ENCODE results near the gene DYRK1A.
"Not testable (repeated sequence)": the region's sequence is repeated elsewhere in the genome, so short reads cannot be mapped to it uniquely, and the experiment has no call there.

The DYRK1A gene
- 79.2 to 151 (median 99.7) reads per million in 18 experiments for total RNA-seq

- peak; percentile 99 for DNase-seq
Measured at GRCh38 chr21:37366482-37367316, at the start of gene DYRK1A. DYRK1A (plus strand) TSS chr21:37366773; CDS start chr21:37420375, 53,602 bp downstream.

DNA sequence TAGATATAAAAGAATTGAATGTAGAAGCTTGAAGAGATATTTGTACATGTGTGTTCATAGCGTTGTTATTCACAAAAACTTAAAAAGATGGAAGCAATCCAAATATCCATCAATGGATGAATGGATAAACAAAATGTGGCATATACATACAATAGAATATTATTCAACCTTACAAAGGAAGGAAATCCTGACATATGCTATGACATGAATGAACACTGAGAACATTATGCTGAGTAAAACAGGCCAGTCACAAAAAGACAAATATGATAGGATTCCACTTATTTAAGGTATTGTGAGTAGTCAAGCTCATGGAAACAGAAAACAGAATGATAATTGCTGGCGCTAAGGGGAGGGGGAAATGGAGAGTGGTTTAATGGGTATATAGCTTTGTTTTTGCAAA, 47.0 kb upstream of the DYRK1A start:
- no peak for DNase-seq

- DNase-seq = no peak
Measured at GRCh38 chr21:37322084-37322483, 44.5 kb upstream of the DYRK1A start.

- no peak for DNase-seq
Measured at GRCh38 chr21:37324558-37324957, 42.0 kb upstream of the DYRK1A start.

- not testable (repeated sequence) for DNase-seq
Measured at GRCh38 chr21:37328147-37328546, 38.4 kb upstream of the DYRK1A start.

- DNase-seq = no peak
Measured at GRCh38 chr21:37331411-37331810, 35.2 kb upstream of the DYRK1A start.

- DNase-seq = no peak
Measured at GRCh38 chr21:37335053-37335452, 31.5 kb upstream of the DYRK1A start.

- no peak for DNase-seq
Measured at GRCh38 chr21:37337179-37337578, 29.4 kb upstream of the DYRK1A start.

DNA sequence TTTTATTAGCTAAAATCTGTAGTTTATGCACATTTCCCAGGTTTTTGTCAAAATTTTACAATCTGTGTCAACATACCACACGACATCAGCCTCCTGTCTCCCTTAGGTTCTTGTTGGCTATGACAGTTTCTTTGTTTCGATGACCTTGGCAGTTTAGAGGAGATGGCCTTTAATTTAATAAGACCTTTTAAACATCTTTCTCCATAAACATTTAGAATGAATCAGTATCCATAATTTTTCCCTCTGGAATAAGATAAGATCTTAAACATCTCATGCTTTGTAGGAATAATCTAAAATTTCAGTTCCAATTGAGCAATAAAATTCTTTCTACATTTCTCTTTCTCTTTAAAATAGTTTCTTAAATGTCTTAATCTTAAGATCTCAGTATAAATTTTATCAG, 28.7 kb upstream of the DYRK1A start:
- DNase-seq = no peak

DNA sequence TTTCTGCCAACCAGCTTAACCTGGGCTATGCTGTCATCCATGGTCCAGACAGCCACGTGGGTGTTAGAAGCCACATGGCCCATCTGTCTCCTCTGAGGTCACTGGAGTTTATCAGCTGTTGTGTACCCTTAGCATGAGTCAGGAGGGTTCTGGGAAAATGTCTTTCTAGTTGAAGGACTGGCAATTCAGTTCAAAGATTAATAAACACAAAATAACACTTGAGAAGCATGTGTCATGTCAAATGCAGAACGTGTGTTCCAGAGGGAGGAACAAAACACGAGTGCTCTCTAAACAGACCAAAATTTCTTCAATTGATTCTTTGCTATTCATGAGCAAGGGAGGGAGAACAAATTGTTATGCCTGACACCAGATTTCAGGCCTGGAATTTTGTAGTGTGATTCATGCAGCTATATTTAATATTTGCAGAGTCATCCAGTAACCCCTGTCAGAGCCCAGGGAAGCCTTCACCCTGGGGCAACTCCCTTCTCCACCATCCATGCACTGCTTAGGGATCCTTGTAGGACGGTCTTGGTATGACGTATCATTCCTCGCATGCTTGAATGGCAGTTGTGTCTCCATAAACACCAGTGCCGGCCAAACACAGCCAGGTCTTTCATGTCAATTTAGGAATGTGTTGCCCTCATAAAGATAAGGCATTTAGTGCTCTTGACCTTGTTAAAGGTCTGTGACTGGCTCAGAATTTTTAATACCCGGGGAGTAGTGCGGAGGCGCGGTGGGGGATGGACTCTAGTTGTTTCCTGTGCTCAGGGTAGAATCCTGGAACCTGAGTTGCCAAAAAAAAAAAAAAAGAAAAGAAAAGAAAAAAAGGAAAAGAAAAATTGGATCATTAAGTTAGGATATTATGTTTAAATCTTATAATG, 27.7 kb upstream of the DYRK1A start:
- DNase-seq = peak in 1 of 2 donors; percentile 30

- no peak for DNase-seq
Measured at GRCh38 chr21:37339552-37339939, 27.0 kb upstream of the DYRK1A start.

DNA sequence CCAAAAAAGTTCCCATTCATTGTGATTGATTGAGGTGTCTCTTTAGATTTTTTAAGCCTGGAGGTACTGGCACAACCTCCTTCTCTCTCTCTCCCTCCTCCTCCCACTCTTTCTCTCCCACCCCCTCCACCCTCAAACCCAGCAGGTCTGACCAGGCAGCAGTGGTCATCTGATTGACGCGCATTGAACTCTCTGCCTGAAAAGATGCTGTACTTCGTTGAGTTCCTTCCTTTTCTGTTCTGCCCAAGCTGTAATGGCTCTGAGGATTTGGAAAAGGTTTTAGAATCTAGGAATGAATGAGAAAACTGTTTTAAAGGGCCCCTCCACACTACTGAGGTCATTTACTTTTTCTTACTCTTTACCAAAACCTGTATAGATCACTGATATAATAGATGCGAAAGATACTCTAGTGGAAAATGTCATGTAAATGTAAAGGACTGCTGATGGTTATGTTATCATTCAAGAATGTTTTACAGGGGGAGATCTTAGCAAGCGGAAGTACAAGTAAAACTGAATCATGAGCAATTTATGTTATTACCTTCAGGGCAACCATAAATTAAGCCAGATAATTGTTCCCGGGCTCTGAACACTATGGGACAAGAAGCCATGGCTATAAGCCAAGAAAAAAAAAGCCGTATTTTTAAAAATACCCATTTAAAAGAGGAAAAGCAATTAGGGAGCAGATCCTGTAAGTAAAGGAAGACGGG, 25.2 kb upstream of the DYRK1A start:
- DNase-seq = no peak

DNA sequence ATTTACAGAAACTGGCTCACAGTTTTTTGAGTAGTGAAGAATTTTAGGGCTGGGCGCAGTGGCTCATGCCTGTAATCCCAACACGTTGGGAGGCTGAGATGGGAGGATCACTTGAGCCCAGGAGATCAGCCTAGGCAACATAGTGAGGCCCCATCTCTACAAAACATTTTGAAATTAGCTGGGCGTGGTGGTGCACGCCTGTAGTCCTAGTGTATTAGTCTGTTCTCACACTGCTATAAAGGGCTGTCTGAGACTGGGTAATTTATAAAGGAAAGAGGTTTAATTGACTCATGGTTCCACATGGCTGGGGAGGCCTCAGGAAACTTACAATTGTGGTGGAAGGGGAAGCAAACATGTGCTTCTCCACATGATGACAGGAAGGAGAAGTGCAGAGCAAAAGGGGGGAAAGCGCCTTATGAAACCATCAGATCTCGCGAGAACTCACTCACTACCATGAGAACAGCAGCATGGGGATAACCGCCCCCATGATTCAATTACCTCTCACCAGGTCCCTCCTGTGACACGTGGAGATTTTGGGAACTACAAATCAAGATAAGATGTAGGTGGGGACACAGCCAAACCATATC, 24.4 kb upstream of the DYRK1A start:
- DNase-seq = no peak

GRCh38 chr21:37346841-37347430, 19.6 kb upstream of the DYRK1A start:
- no peak for DNase-seq

DNA sequence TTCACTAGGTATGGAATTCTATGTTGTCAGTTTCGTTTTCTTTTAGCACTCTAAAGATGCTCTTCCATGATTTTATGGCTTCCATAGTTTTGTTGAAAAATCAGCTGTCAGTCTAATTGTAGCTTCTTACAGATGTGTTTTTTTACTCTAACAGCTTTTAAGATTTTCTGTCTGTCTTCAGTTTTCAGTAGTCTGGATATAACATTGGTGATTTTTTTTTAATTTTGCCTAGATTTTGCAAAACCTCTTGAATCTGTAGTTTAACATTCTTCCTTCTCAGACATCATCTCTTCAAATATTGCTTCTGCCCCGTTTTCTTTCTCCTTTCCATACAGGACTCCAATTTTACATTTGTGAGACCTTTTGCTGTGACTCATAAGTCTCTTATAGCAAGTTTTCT, 17.9 kb upstream of the DYRK1A start:
- DNase-seq = no peak

DNA sequence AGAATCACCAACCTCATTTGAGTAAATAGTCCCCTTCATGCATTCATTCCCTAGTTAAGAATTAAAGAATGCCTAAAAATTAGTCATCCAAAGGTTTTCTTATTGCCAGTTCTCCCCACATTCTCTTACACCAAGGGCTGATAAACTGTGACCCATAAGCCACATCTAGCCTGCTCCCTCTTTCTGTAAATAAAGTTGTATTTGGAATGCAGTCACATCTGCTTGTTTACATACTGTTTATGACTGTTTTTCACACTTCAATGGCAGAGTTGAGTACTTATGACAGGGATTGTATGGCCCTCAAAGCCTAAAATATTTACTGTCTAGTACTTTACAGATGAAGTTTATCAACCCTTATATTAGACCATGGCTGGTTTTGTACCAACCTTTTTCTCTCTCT, 16.1 kb upstream of the DYRK1A start:
- no peak for DNase-seq

- DNase-seq = no peak
Measured at GRCh38 chr21:37356706-37357105, 9.9 kb upstream of the DYRK1A start.

GRCh38 chr21:37357691-37358090, 8.9 kb upstream of the DYRK1A start:
- DNase-seq = peak in 1 of 2 donors; percentile 4

DNA sequence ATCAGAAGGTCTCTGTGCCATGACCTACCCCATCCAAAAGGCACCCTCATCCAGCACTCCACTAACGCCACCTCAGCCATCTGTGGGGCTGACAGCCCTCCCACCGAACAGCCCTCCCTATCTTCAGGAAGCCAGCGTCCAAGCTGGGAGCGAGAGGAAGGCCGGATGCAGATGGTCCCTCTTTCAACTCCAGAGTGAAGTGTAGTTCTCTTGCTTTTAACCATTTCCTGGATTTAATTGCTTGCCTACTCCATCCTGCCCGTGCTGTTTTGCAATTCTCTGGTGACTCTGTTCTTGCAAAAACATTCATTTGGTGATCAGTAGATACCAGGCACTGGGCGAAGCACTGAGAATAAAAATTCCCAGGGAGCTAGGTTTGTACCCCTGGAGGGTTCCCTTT, 8.2 kb upstream of the DYRK1A start:
- DNase-seq = no peak

- DNase-seq = no peak
Measured at GRCh38 chr21:37363936-37364335, 2.6 kb upstream of the DYRK1A start.

DNA sequence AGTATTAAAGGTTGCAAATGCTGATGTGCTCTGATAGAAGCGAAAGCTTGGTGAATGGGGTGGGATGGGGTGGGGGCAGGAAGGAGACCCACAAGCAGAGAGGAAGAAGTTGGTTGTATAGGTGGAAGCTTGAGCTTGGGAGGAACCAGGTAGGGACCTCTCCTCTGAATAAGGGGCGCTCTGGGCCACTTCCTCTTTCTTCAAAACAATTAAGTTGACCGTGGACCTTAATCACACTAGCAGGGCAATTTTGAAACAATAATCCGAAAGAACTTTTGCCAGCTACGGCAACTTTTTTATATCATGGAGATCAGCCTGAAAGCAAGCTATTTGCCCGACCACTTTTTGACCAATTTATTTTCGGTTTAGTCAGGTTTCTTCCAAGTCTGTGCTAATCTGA, 1.9 kb upstream of the DYRK1A start:
- no peak for DNase-seq
